Activated B cell treated with CpG ODN at 0.5 μM for 24 hours (primary cell): ENCODE data around the gene LDLRAD3. TPM values are rescaled to one million over a fixed set of nuclear protein-coding genes. Genes with fewer than 3 reads are reported as not detected.

Experiments used
- ATAC-seq: fragments of 200-7000 bp; cut with Tn5 transposase; one replicate; pipeline ENCODE4 v1.10.0; 2021; ENCODE audit warnings: low read depth, mild to moderate bottlenecking, moderate library complexity
- CTCF ChIA-PET: fragments of 350-600 bp; sonication (Branson Sonifier 250); formaldehyde crosslinking; loops from one replicate; lab custom pipeline; 2021; ENCODE audit warnings: antibody characterized with exemption; lab: Charles Lee
- POLR2A ChIA-PET: fragments of 350-600 bp; sonication (Branson Sonifier 250); formaldehyde crosslinking; loops from one replicate; lab custom pipeline; 2021; ENCODE audit warnings: antibody characterized with exemption; lab: Charles Lee
- DNase-seq: peaks from one replicate; pipeline ENCODE4 v3.0.0; 2022
- H3K27ac Mint-ChIP-seq: one replicate; pipeline ENCODE4 v1.8.0; 2020; ENCODE audit warnings: mixed read lengths
- H3K27me3 Mint-ChIP-seq: one replicate; pipeline ENCODE4 v1.8.0; 2021; ENCODE audit warnings: mixed read lengths
- H3K36me3 Mint-ChIP-seq: one replicate; pipeline ENCODE4 v1.8.0; 2021; ENCODE audit warnings: low read depth, mixed read lengths
- H3K4me1 Mint-ChIP-seq: one replicate; pipeline ENCODE4 v1.8.0; 2021; ENCODE audit warnings: mixed read lengths
- H3K4me3 Mint-ChIP-seq: one replicate; pipeline ENCODE4 v1.8.0; 2020; ENCODE audit warnings: mild to moderate bottlenecking, mixed read lengths
- H3K9me3 Mint-ChIP-seq: one replicate; pipeline ENCODE4 v1.8.0; 2020; ENCODE audit warnings: mixed read lengths
- intact Hi-C: fragments of 100-400 bp; cut with micrococcal nuclease; formaldehyde crosslinking; loops from one replicate; pipeline ENCODE4 v1.15.1; 2024
- total RNA-seq: library from RNA; stranded (reverse); gene quantifications from 2 replicates; pipeline ENCODE4 v1.2.3, GENCODE V29; 2022
- TF ChIP-seq, protein P1 (sequence below): fragments of 200-600 bp; IDR thresholded peaks from one replicate; pipeline ENCODE4 v1.8.0; 2022; ENCODE audit warnings: antibody characterized with exemption, mild to moderate bottlenecking

Gene LDLRAD3
- total RNA-seq, 1 donor from 2014 or later: not detected

DNA sequence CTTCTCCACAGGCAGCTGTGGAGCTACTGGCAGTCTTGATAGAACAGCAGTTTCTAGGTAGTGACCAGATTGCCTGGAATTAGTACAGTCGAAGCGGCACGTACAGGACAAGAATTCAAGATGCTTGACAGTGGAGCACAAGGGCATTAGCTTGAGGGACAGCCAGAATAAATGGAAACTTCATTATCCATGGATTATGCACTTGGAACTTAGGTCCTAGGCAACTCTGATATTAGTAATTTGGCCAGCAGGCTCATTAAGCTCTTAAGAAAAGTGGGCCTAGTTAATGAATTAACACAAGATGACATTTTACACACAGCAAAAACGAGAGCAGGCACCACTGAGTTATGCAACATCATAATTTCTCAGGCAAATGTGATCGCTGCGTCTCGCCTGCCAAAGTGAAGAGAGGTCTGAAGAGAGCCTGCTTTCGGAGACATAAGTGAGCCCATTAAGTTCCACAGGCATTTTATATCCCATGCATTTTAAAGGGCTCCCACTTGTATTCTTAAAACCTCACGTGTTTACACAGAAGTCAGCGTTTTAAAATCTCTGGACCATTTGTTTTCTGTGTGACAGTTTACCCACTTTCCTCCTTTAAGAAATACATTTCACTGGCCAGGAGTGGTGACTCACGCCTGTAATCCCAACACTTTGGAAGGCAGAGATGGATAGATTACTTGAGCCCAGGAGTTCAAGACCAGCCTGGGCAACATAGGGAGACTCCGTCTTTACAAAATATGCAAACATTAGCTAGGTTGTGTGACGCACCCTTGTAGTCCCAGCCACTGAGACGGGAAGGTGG, 279.2 kb downstream of the LDLRAD3 start:
- TF ChIP-seq, protein P1, sequence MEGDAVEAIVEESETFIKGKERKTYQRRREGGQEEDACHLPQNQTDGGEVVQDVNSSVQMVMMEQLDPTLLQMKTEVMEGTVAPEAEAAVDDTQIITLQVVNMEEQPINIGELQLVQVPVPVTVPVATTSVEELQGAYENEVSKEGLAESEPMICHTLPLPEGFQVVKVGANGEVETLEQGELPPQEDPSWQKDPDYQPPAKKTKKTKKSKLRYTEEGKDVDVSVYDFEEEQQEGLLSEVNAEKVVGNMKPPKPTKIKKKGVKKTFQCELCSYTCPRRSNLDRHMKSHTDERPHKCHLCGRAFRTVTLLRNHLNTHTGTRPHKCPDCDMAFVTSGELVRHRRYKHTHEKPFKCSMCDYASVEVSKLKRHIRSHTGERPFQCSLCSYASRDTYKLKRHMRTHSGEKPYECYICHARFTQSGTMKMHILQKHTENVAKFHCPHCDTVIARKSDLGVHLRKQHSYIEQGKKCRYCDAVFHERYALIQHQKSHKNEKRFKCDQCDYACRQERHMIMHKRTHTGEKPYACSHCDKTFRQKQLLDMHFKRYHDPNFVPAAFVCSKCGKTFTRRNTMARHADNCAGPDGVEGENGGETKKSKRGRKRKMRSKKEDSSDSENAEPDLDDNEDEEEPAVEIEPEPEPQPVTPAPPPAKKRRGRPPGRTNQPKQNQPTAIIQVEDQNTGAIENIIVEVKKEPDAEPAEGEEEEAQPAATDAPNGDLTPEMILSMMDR: no peak
- intact Hi-C loops: no loop called here
- CTCF ChIA-PET: no interaction called here

DNA sequence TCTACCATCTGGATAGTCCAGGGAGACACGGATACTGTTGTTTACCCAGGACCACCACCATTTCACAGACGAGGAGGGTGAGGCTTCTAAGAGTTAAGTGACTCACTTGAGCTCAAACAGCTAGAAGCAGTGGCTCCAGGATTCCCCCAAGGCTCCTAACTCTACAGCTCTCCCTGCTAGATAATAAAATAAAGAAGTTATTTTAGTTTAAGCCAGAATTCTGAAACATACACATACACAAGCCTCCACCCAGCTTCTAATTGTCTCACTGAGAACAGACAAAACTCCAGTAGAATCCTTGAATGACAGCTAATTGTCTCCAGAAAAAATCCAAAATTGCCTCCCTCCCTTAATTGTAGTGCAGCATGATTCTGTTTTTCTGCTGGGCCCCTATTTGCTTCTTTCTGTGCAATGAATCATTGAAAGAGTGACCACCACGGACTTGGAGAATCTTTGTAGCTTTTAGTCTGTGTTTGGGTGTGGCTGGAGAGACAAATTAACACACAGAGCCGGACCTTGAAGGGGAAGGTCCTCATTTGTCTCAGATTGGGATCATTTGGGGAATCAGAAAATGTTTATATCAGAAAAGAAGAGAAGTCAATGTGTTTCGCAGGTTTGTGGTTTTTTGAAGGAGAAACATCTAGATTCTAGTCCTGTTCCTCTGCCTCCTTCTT, 280.5 kb downstream of the LDLRAD3 start:
- H3K27ac Mint-ChIP-seq: no peak overlapping the region
- ChIA-PET POLR2A (no interaction called here), CTCF (no interaction called here)
- no peak overlapping the region for H3K4me3 Mint-ChIP-seq
- no peaks in the 10 kb centered on the region for H3K36me3 Mint-ChIP-seq
- no peak for DNase-seq
- H3K27me3 Mint-ChIP-seq: no peaks in the 10 kb centered on the region
- no peak for ATAC-seq
- H3K9me3 Mint-ChIP-seq: peaks cover 13% of the 10 kb centered on the region
- TF ChIP-seq, protein P1: no peak
- intact Hi-C loops: no loop called here
- no peaks in the 10 kb centered on the region for H3K4me1 Mint-ChIP-seq

More for the DNA sequence above, 279.2 kb downstream of the LDLRAD3 start:
- H3K27me3 Mint-ChIP-seq: no peaks in the 10 kb centered on the region
- no peaks in the 10 kb centered on the region for H3K4me1 Mint-ChIP-seq
- no peak overlapping the region for H3K4me3 Mint-ChIP-seq
- H3K9me3 Mint-ChIP-seq: peaks cover 13% of the 10 kb centered on the region
- no peaks in the 10 kb centered on the region for H3K36me3 Mint-ChIP-seq
- DNase-seq: no peak
- POLR2A ChIA-PET: no interaction called here
- no peak overlapping the region for H3K27ac Mint-ChIP-seq
- ATAC-seq: no peak

DNA sequence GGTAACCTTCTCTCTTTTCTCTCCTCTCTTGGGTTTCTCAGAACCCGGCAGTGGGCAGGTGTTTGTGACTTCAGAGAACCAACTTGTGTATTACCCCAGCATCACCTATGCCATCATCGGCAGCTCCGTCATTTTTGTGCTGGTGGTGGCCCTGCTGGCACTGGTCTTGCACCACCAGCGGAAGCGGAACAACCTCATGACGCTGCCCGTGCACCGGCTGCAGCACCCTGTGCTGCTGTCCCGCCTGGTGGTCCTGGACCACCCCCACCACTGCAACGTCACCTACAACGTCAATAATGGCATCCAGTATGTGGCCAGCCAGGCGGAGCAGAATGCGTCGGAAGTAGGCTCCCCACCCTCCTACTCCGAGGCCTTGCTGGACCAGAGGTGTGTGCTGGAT, 283.2 kb downstream of the LDLRAD3 start:
- intact Hi-C loops: no loop called here
- Mint-ChIP-seq H3K27me3 (no peaks in the 10 kb centered on the region), H3K9me3 (no peaks in the 10 kb centered on the region), H3K36me3 (no peaks in the 10 kb centered on the region), H3K4me3 (no peak overlapping the region), H3K4me1 (no peaks in the 10 kb centered on the region), H3K27ac (no peak overlapping the region)
- POLR2A ChIA-PET: no interaction called here
- no peak for DNase-seq
- TF ChIP-seq, protein P1: no peak
- CTCF ChIA-PET: no interaction called here
- ATAC-seq: no peak

DNA sequence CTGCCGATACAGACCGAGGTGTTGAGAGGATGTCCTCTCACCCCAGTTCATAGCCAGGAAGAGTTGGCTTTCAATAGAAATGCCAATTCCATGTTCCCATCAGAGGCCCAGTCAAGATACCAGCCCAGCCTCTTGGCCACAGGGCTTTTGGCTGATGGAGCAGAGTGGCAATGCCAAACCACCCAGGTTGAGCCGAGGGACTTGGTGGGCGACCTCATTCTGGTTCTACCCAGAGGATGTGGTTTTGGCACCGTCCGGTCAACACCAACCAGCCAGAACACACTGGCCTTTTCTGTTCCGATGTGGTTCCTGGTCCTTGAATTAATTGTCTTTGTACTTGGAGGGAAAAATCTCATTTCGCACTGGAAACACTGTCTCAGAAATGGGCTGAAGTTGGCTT, 284.8 kb downstream of the LDLRAD3 start:
- Mint-ChIP-seq H3K4me3 (no peak overlapping the region), H3K36me3 (no peaks in the 10 kb centered on the region), H3K27me3 (peaks cover 2% of the 10 kb centered on the region), H3K4me1 (no peaks in the 10 kb centered on the region), H3K9me3 (no peaks in the 10 kb centered on the region), H3K27ac (no peak overlapping the region)
- ATAC-seq (no peak), DNase-seq (no peak)
- TF ChIP-seq, protein P1: no peak
- ChIA-PET CTCF (no interaction called here), POLR2A (no interaction called here)
- intact Hi-C loops: no loop called here

DNA sequence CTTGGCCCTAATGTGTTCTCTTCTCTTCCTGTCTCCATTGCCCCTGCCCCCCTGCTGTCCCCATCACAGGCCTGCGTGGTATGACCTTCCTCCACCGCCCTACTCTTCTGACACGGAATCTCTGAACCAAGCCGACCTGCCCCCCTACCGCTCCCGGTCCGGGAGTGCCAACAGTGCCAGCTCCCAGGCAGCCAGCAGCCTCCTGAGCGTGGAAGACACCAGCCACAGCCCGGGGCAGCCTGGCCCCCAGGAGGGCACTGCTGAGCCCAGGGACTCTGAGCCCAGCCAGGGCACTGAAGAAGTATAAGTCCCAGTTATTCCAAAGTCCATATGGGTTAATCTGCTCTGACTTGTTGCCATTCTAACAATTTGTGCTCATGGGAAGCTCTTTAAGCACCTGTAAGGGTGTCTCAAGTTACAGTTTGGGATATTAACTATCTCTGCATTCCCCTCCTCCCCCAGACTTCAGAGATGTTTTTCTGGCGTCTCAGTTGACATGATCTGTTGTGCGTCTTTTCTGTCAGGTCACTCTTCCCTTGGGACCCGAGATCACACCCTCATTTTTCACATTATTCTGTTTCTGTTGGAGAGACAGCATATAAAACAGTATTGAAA, 285.3 kb downstream of the LDLRAD3 start:
- ATAC-seq (no peak), DNase-seq (no peak)
- Mint-ChIP-seq H3K4me3 (no peak overlapping the region), H3K27ac (no peak overlapping the region), H3K4me1 (no peaks in the 10 kb centered on the region), H3K27me3 (peaks cover 2% of the 10 kb centered on the region), H3K36me3 (no peaks in the 10 kb centered on the region), H3K9me3 (no peaks in the 10 kb centered on the region)
- ChIA-PET CTCF (no interaction called here), POLR2A (no interaction called here)
- TF ChIP-seq, protein P1: no peak
- intact Hi-C loops: no loop called here
